ENCODE data around the gene COL28A1.

The COL28A1 gene

GRCh38 chr7:7435978-7436377, 99.7 kb downstream of the COL28A1 start:
- no peaks in the 10 kb centered on the region for H3K4me1 ChIP-seq (ENCODE audit: control insufficient read depth, low read length)
- no peaks in the 10 kb centered on the region for H3K9me3 ChIP-seq (ENCODE audit: control insufficient read depth, insufficient read depth, low read length)
- no peak overlapping the region for H3K4me2 ChIP-seq (ENCODE audit: low read length)
- peaks cover 8% of the 10 kb centered on the region for H3K27me3 ChIP-seq (ENCODE audit: control insufficient read depth, low read length)
- no peaks in the 10 kb centered on the region; the same call in 1 of the 2 replicates for H4K20me1 ChIP-seq (ENCODE audit: control insufficient read depth, insufficient read depth, low read depth, low read length)
- H3K9me2 ChIP-seq (replicated peaks; ENCODE audit: control insufficient read depth, low read length), result no peaks in the 10 kb centered on the region
- no peaks in the 10 kb centered on the region for H3K36me3 ChIP-seq (ENCODE audit: control insufficient read depth, low read length)
- H3K4me3 ChIP-seq (ENCODE audit: low read length), result no peak overlapping the region
- H3F3A ChIP-seq (ENCODE audit: control insufficient read depth, insufficient read depth), result no peaks in the 10 kb centered on the region
- H3K79me2 ChIP-seq (ENCODE audit: control insufficient read depth, low read length), result no peaks in the 10 kb centered on the region
- no peak overlapping the region for H3K27ac ChIP-seq (ENCODE audit: low read depth, low read length)
- TF ChIP-seq CTCF (IDR thresholded peaks at IDR 0.05; ENCODE audit: low read depth, low read length, poor library complexity, severe bottlenecking) (no peak), EZH2phosphoT487 (IDR thresholded peaks at IDR 0.05; ENCODE audit: borderline replicate concordance, low read length) (no peak)

- H4K20me1 ChIP-seq (ENCODE audit: control insufficient read depth, insufficient read depth, low read depth, low read length), result no peaks in the 10 kb centered on the region; the same call in 1 of the 2 replicates
- no peaks in the 10 kb centered on the region for H3K4me1 ChIP-seq (ENCODE audit: control insufficient read depth, low read length)
- no peaks in the 10 kb centered on the region for H3K79me2 ChIP-seq (ENCODE audit: control insufficient read depth, low read length)
- H3K36me3 ChIP-seq (ENCODE audit: control insufficient read depth, low read length), result no peaks in the 10 kb centered on the region
- H3K4me2 ChIP-seq (ENCODE audit: low read length), result no peak overlapping the region
- H3K27ac ChIP-seq (ENCODE audit: low read depth, low read length), result no peak overlapping the region
- no peaks in the 10 kb centered on the region for H3F3A ChIP-seq (ENCODE audit: control insufficient read depth, insufficient read depth)
- no peaks in the 10 kb centered on the region for H3K9me3 ChIP-seq (ENCODE audit: control insufficient read depth, insufficient read depth, low read length)
- TF ChIP-seq EZH2phosphoT487 (IDR thresholded peaks at IDR 0.05; ENCODE audit: borderline replicate concordance, low read length) (no peak), CTCF (IDR thresholded peaks at IDR 0.05; ENCODE audit: low read depth, low read length, poor library complexity, severe bottlenecking) (no peak)
- no peak overlapping the region for H3K4me3 ChIP-seq (ENCODE audit: low read length)
- no peaks in the 10 kb centered on the region for H3K9me2 ChIP-seq (replicated peaks; ENCODE audit: control insufficient read depth, low read length)
- H3K27me3 ChIP-seq (ENCODE audit: control insufficient read depth, low read length), result peaks cover 8% of the 10 kb centered on the region
Observed at GRCh38 chr7:7434329-7434728, 101.3 kb downstream of the COL28A1 start.

GRCh38 chr7:7433811-7434210, 101.9 kb downstream of the COL28A1 start:
- Histone ChIP-seq H3K4me2 (ENCODE audit: low read length) (no peak overlapping the region), H3F3A (ENCODE audit: control insufficient read depth, insufficient read depth) (no peaks in the 10 kb centered on the region), H3K4me1 (ENCODE audit: control insufficient read depth, low read length) (no peaks in the 10 kb centered on the region), H3K27ac (ENCODE audit: low read depth, low read length) (no peak overlapping the region), H4K20me1 (ENCODE audit: control insufficient read depth, insufficient read depth, low read depth, low read length) (no peaks in the 10 kb centered on the region; the same call in 1 of the 2 replicates), H3K79me2 (ENCODE audit: control insufficient read depth, low read length) (no peaks in the 10 kb centered on the region), H3K9me2 (replicated peaks; ENCODE audit: control insufficient read depth, low read length) (no peaks in the 10 kb centered on the region), H3K27me3 (ENCODE audit: control insufficient read depth, low read length) (peaks cover 8% of the 10 kb centered on the region), H3K4me3 (ENCODE audit: low read length) (no peak overlapping the region), H3K36me3 (ENCODE audit: control insufficient read depth, low read length) (no peaks in the 10 kb centered on the region), H3K9me3 (ENCODE audit: control insufficient read depth, insufficient read depth, low read length) (no peaks in the 10 kb centered on the region)
- no peak for TF ChIP-seq EZH2phosphoT487 (IDR thresholded peaks at IDR 0.05; ENCODE audit: borderline replicate concordance, low read length)
- no peak for TF ChIP-seq CTCF (IDR thresholded peaks at IDR 0.05; ENCODE audit: low read depth, low read length, poor library complexity, severe bottlenecking)

Data from DOHH2 (cell line).